WERI-Rb-1 (cell line): ENCODE results near the gene CRMP1.

ENCODE experiments used
- DNase-seq: peaks from one replicate; pipeline ENCODE4 v3.0.0-alpha.2; 2020
- H3K27ac ChIP-seq: fragments of 250-450 bp; sonication (Bioruptor Pico); 2 replicates; pipeline ENCODE4 v1.5.1; 2020; ENCODE audit warnings: mild to moderate bottlenecking, moderate library complexity
- H3K27me3 ChIP-seq: fragments of 250-450 bp; sonication (Bioruptor Pico); 2 replicates; pipeline ENCODE4 v1.5.1; 2021; ENCODE audit warnings: mild to moderate bottlenecking, low read depth, moderate library complexity; ENCODE audit not compliant: insufficient read depth, severe bottlenecking
- H3K36me3 ChIP-seq: fragments of 250-450 bp; sonication (Bioruptor Pico); 2 replicates; pipeline ENCODE4 v1.5.1; 2020; ENCODE audit warnings: mild to moderate bottlenecking, moderate library complexity
- H3K4me3 ChIP-seq: 2 replicates; pipeline ENCODE4 v1.5.1; 2011; ENCODE audit warnings: low read depth, mild to moderate bottlenecking, control low read depth, low read length
- H3K9me3 ChIP-seq: fragments of 250-450 bp; sonication (Bioruptor Pico); 2 replicates; pipeline ENCODE4 v1.5.1; 2021; ENCODE audit warnings: mild to moderate bottlenecking, moderate library complexity; ENCODE audit not compliant: severe bottlenecking
- TF ChIP-seq, protein P1 (sequence below): IDR thresholded peaks from 2 replicates; pipeline ENCODE4 v1.5.1; 2011; ENCODE audit warnings: low read depth, mild to moderate bottlenecking, control low read depth, inconsistent platforms, low read length

The CRMP1 gene

DNA sequence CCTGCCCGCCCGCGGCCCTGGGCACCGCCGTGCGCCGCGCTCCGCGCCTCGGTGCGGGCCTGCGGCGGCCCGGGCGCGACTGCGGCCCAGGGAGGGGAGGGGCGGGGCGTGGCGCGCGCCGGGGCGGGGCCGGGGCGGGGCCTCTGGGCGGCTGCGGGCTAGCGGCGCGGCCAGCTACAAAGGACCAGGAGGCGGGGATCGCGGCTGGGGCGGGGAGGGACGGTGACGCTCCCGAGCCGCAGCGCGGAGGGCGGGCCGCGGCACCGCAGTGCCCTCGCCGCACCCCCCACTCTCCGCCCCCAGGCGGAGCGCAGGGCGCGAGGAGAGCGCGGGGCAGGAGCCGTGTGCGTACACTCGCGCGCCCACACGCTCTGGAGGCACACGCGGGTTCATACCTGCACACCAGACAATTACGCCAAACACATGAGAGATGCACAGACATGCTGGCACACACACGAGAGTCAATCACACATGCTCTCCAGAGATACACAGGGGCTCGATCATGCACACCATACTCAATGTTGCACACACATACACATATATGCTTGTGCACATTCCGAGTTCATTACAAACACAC is at the start of gene CRMP1:
TSS of gene CRMP1 (minus strand) at position 83 of the 577 bp plus-strand sequence. CDS start 117 bp downstream, outside the sequence.
- peak; percentile 90 for DNase-seq
- peak within 1 kb of the TSS; percentile 88 for H3K4me3 ChIP-seq
- no peaks in the 10 kb centered on the region for H3K27me3 ChIP-seq

DNA sequence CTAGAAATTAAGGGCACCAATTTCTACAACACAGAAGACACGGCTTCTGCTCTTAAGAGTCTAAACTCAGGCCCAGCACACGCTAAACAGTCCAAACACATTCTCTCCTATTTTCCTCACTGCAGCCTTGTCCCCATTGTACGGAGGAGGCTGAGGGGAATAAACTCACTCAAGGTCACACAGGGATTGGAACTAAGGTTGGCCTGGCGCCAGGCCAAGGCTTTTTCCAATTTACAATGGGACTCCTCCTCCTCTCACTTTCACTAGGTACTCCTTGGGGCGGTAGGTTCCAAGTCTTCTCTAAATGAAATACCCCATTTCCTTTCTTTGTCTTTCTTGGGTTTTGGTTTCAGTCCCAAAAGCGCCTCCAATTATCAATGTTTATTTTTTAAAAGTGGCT is 48.7 kb upstream of the CRMP1 start:
- H3K9me3 ChIP-seq = peaks cover 11% of the 10 kb centered on the region
- TF ChIP-seq, protein P1, sequence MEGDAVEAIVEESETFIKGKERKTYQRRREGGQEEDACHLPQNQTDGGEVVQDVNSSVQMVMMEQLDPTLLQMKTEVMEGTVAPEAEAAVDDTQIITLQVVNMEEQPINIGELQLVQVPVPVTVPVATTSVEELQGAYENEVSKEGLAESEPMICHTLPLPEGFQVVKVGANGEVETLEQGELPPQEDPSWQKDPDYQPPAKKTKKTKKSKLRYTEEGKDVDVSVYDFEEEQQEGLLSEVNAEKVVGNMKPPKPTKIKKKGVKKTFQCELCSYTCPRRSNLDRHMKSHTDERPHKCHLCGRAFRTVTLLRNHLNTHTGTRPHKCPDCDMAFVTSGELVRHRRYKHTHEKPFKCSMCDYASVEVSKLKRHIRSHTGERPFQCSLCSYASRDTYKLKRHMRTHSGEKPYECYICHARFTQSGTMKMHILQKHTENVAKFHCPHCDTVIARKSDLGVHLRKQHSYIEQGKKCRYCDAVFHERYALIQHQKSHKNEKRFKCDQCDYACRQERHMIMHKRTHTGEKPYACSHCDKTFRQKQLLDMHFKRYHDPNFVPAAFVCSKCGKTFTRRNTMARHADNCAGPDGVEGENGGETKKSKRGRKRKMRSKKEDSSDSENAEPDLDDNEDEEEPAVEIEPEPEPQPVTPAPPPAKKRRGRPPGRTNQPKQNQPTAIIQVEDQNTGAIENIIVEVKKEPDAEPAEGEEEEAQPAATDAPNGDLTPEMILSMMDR = no peak
- no peak for DNase-seq

More for the DNA sequence above, at the start of gene CRMP1:
- peaks cover 6% of the 10 kb centered on the region for H3K36me3 ChIP-seq
- TF ChIP-seq, protein P1 = no peak
- H3K9me3 ChIP-seq = peaks cover 6% of the 10 kb centered on the region
- H3K27ac ChIP-seq = peak within 1 kb of the TSS; percentile 97

DNA sequence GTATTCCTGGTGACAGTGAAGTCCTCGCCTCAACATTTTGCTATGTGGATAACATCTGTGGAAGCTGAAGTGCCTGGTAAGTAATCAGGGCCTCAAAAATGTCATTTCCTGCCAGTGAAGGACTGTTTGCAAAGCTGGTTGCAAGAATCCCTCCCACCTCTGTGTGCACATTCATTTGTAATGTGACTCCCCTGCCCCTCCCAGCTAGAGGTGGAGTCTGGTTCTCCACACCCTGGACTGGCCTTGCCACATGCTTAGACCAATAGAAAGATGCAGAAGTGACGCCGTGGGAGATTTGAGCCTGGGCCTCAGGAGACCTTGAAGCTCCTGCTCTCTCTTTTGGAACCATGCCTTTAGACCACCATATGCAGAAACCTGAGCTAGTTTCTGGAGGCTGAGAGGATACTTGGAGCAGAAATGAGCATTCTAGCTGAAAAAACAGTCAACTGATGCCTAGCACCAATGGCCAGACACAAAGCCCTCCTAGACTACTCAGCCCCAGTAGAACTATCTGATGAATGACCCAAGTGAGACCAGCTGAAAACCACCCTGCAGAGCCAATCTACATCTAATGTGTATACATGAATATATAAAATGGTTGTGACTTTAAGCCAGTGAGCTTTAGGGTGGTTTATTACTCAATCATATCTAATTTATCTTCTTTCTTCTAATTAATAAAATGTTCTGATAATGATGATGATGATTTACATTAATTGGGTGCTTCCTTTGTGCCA is 47.8 kb upstream of the CRMP1 start:
- H3K27me3 ChIP-seq = no peaks in the 10 kb centered on the region
- no peak overlapping the region for H3K4me3 ChIP-seq
- H3K9me3 ChIP-seq = peaks cover 4% of the 10 kb centered on the region
- no peak overlapping the region for H3K27ac ChIP-seq
- DNase-seq = no peak
- H3K36me3 ChIP-seq = no peaks in the 10 kb centered on the region
- TF ChIP-seq, protein P1 = no peak

More for the DNA sequence above, 48.7 kb upstream of the CRMP1 start:
- Histone ChIP-seq H3K4me3 (no peak overlapping the region), H3K27me3 (no peaks in the 10 kb centered on the region), H3K27ac (no peak overlapping the region), H3K36me3 (no peaks in the 10 kb centered on the region)

DNA sequence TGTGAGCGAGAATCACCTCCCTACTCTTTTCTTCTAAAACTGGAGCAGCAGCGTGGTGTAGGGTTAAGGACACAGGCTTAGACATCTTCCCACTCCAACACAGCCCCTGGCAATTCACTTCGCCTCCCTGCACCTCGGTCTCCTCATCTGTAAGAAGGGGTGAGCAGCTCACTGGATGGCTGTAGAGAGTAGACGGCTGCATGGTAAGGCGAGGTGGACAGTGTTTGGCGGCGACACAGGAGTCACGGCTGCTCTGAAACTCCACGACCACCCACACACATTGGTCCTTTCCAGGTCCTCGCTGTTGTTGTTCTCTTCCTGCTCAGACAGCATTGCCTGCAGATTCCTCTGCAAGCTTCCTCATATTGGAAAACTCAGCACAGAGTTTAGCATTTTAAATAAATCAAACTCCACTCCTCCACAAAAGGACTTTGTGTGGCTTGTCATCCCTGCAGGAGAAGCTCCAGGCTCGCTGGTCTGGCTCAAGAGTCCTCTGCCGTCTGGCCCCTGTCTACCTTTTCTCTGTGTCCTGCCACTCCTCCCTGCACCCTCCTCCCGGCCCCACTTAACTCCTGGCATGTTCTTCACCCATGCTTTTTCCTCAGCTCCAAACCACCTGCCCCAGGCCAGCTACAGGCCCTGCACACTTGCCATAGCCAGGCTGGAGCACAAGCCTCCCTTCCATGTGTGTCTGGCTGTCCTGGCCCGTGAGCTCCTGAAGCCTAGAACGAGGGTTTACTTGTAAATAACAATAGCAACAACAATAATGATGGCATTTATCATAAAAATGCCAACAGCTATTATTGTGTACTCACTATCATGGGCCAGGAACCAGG is 41.3 kb upstream of the CRMP1 start:
- no peak overlapping the region for H3K27ac ChIP-seq
- no peaks in the 10 kb centered on the region for H3K36me3 ChIP-seq
- no peaks in the 10 kb centered on the region for H3K27me3 ChIP-seq
- no peak for DNase-seq
- no peak overlapping the region for H3K4me3 ChIP-seq
- TF ChIP-seq, protein P1 = no peak
- H3K9me3 ChIP-seq = no peaks in the 10 kb centered on the region

DNA sequence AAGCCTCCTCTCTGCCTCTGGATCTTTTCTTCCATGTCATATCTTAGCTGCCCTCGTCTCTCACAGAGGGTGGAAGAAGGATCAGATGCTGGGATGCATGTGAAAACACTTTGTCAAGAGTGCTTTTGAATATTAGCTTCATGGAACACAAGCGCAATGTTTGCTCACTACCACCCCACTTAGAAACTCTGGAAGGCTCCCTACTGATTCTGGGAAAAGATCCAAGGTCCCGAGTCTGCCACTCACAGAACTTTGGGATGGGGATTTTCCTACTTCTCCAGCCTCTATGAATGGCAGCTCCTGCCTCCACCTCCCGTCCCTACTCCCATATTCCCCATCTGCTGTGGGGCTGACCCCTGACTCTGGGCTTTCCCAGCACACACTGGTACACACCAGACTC is 40.2 kb upstream of the CRMP1 start:
- Histone ChIP-seq H3K4me3 (no peak overlapping the region), H3K27me3 (no peaks in the 10 kb centered on the region), H3K9me3 (no peaks in the 10 kb centered on the region), H3K27ac (no peak overlapping the region), H3K36me3 (no peaks in the 10 kb centered on the region)
- DNase-seq = no peak
- TF ChIP-seq, protein P1 = no peak
